Upper lobe of left lung (tissue), 4 donors: ENCODE results near the gene SHANK3.

Source experiments
- POLR2A ChIP-seq, 4 donors: fragments of 450-650 bp; IDR thresholded peaks; one replicate each; pipeline ENCODE4 v1.5.1; 2016 to 2017; ENCODE audit warnings: antibody characterized with exemption in 4 of 4, mild to moderate bottlenecking in 2 of 4
- POLR2AphosphoS5 ChIP-seq, 2 donors: sonication (generic); formaldehyde crosslinking; IDR thresholded peaks; one replicate each; pipeline ENCODE4 v1.5.1; 2017; ENCODE audit warnings: antibody characterized with exemption in 2 of 2
- TF ChIP-seq, protein P1 (sequence below), 6 experiments: fragments of 450-650 bp in 4 of 6; fragments of 200-600 bp in 2 of 6; sonication (generic) in 2 of 6; IDR thresholded peaks; one replicate each; pipeline ENCODE4 v1.5.1; 2016 to 2019; ENCODE audit warnings: antibody characterized with exemption in 6 of 6

DNA sequence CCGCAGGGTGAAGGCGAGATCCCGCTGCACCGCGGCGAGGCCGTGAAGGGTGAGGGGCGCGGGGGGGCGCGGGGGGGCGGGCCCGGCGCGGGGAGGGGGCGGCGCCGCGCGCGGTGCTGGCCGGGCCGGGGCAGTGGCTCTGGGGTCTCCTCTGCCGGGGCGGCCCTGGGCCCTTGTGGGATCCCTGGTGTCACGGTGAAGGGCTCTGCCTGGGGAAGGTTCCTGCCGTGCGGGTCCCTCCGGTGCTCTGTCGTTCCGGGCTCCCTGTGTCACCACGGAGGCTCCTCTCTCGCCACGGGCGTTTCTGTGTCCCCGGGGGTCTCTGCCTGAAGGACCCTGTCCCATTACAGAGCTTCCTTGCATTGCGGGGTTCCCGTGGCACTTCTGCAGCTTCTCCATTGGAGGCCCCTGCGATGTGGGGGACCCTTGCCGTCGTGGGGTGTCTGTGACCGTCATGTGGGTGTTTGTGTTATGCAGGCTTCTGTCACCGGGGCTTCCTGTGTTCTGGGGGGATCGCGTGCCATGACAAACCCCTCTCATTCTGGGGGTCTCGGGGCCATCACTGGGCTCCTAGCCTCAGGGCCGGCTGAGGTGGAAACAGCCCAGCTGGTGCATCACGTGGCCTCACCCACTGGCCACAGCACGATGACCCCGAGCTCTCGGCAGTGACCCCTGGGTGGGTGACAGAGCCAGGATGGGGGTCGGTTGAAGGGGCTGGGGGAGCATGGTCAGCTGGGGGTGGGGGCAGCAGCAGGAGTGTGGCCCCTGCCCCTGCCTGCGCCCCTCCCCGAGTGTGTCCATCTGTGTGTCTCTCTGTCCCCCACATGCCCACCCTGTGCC lies 25.3 kb downstream of the SHANK3 start:
- TF ChIP-seq POLR2A (IDR thresholded peaks at IDR 0.05) (no peak), POLR2AphosphoS5 (IDR thresholded peaks at IDR 0.05) (no peak)
- TF ChIP-seq, protein P1, sequence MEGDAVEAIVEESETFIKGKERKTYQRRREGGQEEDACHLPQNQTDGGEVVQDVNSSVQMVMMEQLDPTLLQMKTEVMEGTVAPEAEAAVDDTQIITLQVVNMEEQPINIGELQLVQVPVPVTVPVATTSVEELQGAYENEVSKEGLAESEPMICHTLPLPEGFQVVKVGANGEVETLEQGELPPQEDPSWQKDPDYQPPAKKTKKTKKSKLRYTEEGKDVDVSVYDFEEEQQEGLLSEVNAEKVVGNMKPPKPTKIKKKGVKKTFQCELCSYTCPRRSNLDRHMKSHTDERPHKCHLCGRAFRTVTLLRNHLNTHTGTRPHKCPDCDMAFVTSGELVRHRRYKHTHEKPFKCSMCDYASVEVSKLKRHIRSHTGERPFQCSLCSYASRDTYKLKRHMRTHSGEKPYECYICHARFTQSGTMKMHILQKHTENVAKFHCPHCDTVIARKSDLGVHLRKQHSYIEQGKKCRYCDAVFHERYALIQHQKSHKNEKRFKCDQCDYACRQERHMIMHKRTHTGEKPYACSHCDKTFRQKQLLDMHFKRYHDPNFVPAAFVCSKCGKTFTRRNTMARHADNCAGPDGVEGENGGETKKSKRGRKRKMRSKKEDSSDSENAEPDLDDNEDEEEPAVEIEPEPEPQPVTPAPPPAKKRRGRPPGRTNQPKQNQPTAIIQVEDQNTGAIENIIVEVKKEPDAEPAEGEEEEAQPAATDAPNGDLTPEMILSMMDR (IDR thresholded peaks at IDR 0.05) = no peak
